Measurements from ENCODE around the gene TMEM245.

GRCh38 chr9:109043578-109043977 is 76.2 kb downstream of the TMEM245 start:
- TF ChIP-seq CTCF (IDR thresholded peaks at IDR 0.05) (no peak), EZH2 (IDR thresholded peaks at IDR 0.05; ENCODE audit: borderline replicate concordance, insufficient read depth, low read depth, low read length, poor library complexity, severe bottlenecking) (no peak)
